Lower lobe of right lung (tissue), 2 donors: ENCODE data around the gene PHACTR3. TPM values are rescaled to one million over a fixed set of nuclear protein-coding genes. Genes with fewer than 3 reads are reported as not detected.
A peak's percentile ranks its signal among the peaks of the same experiment; 100 is the strongest.

Experiments
- ATAC-seq, 2 donors: fragments of 200-7000 bp; cut with Tn5 transposase; one replicate each; pipeline ENCODE4 v1.9.1; 2020 to 2022; ENCODE audit warnings: mild to moderate bottlenecking in 2 of 2, moderate library complexity in 2 of 2
- DNase-seq: peaks from one replicate; pipeline ENCODE4 v3.0.0-alpha.2; 2020
- H3K27ac ChIP-seq: fragments of 200-600 bp; one replicate; pipeline ENCODE4 v1.8.0; 2022
- H3K27me3 ChIP-seq: fragments of 200-600 bp; one replicate; pipeline ENCODE4 v1.8.0; 2022; ENCODE audit warnings: low read depth
- H3K36me3 ChIP-seq: fragments of 200-600 bp; one replicate; pipeline ENCODE4 v1.8.0; 2022; ENCODE audit warnings: mild to moderate bottlenecking
- H3K4me1 ChIP-seq: fragments of 200-600 bp; one replicate; pipeline ENCODE4 v1.8.0; 2022
- H3K4me3 ChIP-seq: fragments of 200-600 bp; one replicate; pipeline ENCODE4 v1.8.0; 2022; ENCODE audit warnings: mild to moderate bottlenecking
- H3K9me3 ChIP-seq: fragments of 200-600 bp; one replicate; pipeline ENCODE4 v1.8.0; 2022
- CTCF ChIP-seq: fragments of 200-600 bp; IDR thresholded peaks from one replicate; pipeline ENCODE4 v1.8.0; 2022; ENCODE audit warnings: antibody characterized with exemption, mild to moderate bottlenecking
- intact Hi-C: fragments of 100-400 bp; cut with DNase I; formaldehyde crosslinking; loops from one replicate; pipeline ENCODE4 v1.11.0; 2022
- total RNA-seq: library from RNA; stranded (reverse); fragmentation: NEBNext Ultra II Directional; extraction: Animal tissue kit (Norgen Biotek cat#: 25700); gene quantifications from one replicate; pipeline ENCODE4 v1.2.1, GENCODE V29; 2021
- donor health status: DM: no; HTN: yes; CAD: no; lungs with severe emphysema.

PHACTR3 gene
- total RNA-seq, 1 donor from 2014 or later, result 9.0 TPM

GRCh38 chr20:59645761-59646171 is 41.4 kb downstream of the PHACTR3 start:
- H3K4me3 ChIP-seq, result no peak overlapping the region
- H3K27ac ChIP-seq, result no peak overlapping the region
- H3K36me3 ChIP-seq, result no peaks in the 10 kb centered on the region
- peaks cover 7% of the 10 kb centered on the region for H3K27me3 ChIP-seq
- DNase-seq (no peak), ATAC-seq (peak in 1 of 2 donors; percentile 21)
- intact Hi-C loops, result no loop called here
- no peaks in the 10 kb centered on the region for H3K9me3 ChIP-seq
- TF ChIP-seq CTCF, result peak; percentile 14
- no peaks in the 10 kb centered on the region for H3K4me1 ChIP-seq

GRCh38 chr20:59646487-59646886 is 42.1 kb downstream of the PHACTR3 start:
- intact Hi-C loops, result no loop called here
- Histone ChIP-seq H3K4me1 (no peaks in the 10 kb centered on the region), H3K4me3 (no peak overlapping the region), H3K36me3 (no peaks in the 10 kb centered on the region), H3K27me3 (peaks cover 7% of the 10 kb centered on the region), H3K27ac (no peak overlapping the region), H3K9me3 (no peaks in the 10 kb centered on the region)
- no peak for TF ChIP-seq CTCF
- ATAC-seq (no peak), DNase-seq (no peak)

GRCh38 chr20:59647271-59647670 is 42.9 kb downstream of the PHACTR3 start:
- intact Hi-C loops, result no loop called here
- H3K27ac ChIP-seq, result no peak overlapping the region
- H3K4me3 ChIP-seq, result no peak overlapping the region
- no peak for ATAC-seq
- no peak for DNase-seq
- peaks cover 7% of the 10 kb centered on the region for H3K27me3 ChIP-seq
- H3K36me3 ChIP-seq, result no peaks in the 10 kb centered on the region
- TF ChIP-seq CTCF, result no peak
- H3K4me1 ChIP-seq, result no peaks in the 10 kb centered on the region
- no peaks in the 10 kb centered on the region for H3K9me3 ChIP-seq

- Histone ChIP-seq H3K27ac (no peak overlapping the region), H3K4me3 (no peak overlapping the region), H3K9me3 (no peaks in the 10 kb centered on the region), H3K36me3 (no peaks in the 10 kb centered on the region), H3K27me3 (peaks cover 7% of the 10 kb centered on the region), H3K4me1 (no peaks in the 10 kb centered on the region)
- TF ChIP-seq CTCF, result no peak
- intact Hi-C loops, result no loop called here
- DNase-seq (no peak), ATAC-seq (no peak)
These were observed 44.2 kb downstream of the PHACTR3 start for GRCh38 chr20:59648466-59649070.

GRCh38 chr20:59650418-59650817 is 46.1 kb downstream of the PHACTR3 start:
- no peak overlapping the region for H3K4me3 ChIP-seq
- DNase-seq (no peak), ATAC-seq (no peak)
- H3K9me3 ChIP-seq, result no peaks in the 10 kb centered on the region
- H3K27ac ChIP-seq, result no peak overlapping the region
- H3K36me3 ChIP-seq, result no peaks in the 10 kb centered on the region
- no peak for TF ChIP-seq CTCF
- H3K27me3 ChIP-seq, result peaks cover 2% of the 10 kb centered on the region
- intact Hi-C loops, result no loop called here
- H3K4me1 ChIP-seq, result no peaks in the 10 kb centered on the region

- no peak for DNase-seq
- no peak for ATAC-seq
- peaks cover 2% of the 10 kb centered on the region for H3K9me3 ChIP-seq
- no peaks in the 10 kb centered on the region for H3K4me1 ChIP-seq
- intact Hi-C loops, result no loop called here
- TF ChIP-seq CTCF, result no peak
- no peaks in the 10 kb centered on the region for H3K27me3 ChIP-seq
- no peaks in the 10 kb centered on the region for H3K36me3 ChIP-seq
- no peak overlapping the region for H3K27ac ChIP-seq
- no peak overlapping the region for H3K4me3 ChIP-seq
These were observed 48.0 kb downstream of the PHACTR3 start for GRCh38 chr20:59652381-59652780.
